Testis (tissue), 3 donors: ENCODE results near the gene GGT1. TPM values are rescaled to one million over a fixed set of nuclear protein-coding genes. Genes with fewer than 3 reads are reported as not detected.

ENCODE experiments used
- DNase-seq: peaks from one replicate; pipeline ENCODE4 v3.0.0-alpha.2; 2019
- H3K27ac ChIP-seq, 2 donors: fragments of 200-600 bp; sonication (generic); one replicate each; pipeline ENCODE4 v1.5.1; 2019
- H3K27me3 ChIP-seq: fragments of 200-600 bp; sonication (generic); one replicate; pipeline ENCODE4 v1.5.1; 2019
- H3K36me3 ChIP-seq: fragments of 200-600 bp; sonication (generic); one replicate; pipeline ENCODE4 v1.5.1; 2017; ENCODE audit warnings: low read depth; ENCODE audit errors: missing control alignments
- H3K4me1 ChIP-seq: fragments of 200-600 bp; sonication (generic); one replicate; pipeline ENCODE4 v1.5.1; 2019
- H3K4me3 ChIP-seq, 2 donors: fragments of 200-600 bp; sonication (generic); one replicate each; pipeline ENCODE4 v1.5.1; 2017 to 2019
- H3K9me3 ChIP-seq: fragments of 200-600 bp; sonication (generic); one replicate; pipeline ENCODE4 v1.5.1; 2017
- CTCF ChIP-seq, 3 experiments: fragments of 450-650 bp in 2 of 3; fragments of 200-600 bp in 1 of 3; sonication (generic) in 1 of 3; IDR thresholded peaks; one replicate each; pipeline ENCODE4 v1.5.1; 2016 to 2019; ENCODE audit warnings: antibody characterized with exemption in 3 of 3, mild to moderate bottlenecking in 2 of 3, moderate library complexity in 1 of 3
- POLR2A ChIP-seq: fragments of 450-650 bp; IDR thresholded peaks from one replicate; pipeline ENCODE4 v1.6.1; 2017; ENCODE audit warnings: antibody characterized with exemption, mild to moderate bottlenecking, moderate library complexity
- WGBS, 2 donors: methylation state at CpG; one replicate each; pipeline ENCODE4 v1.1.5; 2018; 5-methylcytosine and 5-hydroxymethylcytosine counted together
- intact Hi-C: fragments of 100-400 bp; cut with DNase I; formaldehyde crosslinking; loops from one replicate; pipeline ENCODE4 v1.15.1; 2023; ENCODE audit warnings: low total_unique reads
- polyA plus RNA-seq: library from polyadenylated mRNA; stranded (reverse); fragments of 350-450 nt; fragmentation: Illumina TruSeq; extraction: RNeasy Lipid Tissue Mini Kit (QIAGEN cat#74804); gene quantifications from one replicate; pipeline ENCODE4 v1.2.3, GENCODE V29; 2014; ENCODE audit warnings: low read depth, low replicate concordance; ENCODE audit not compliant: insufficient read depth
- total RNA-seq, 2 donors: library from RNA; depleted of rRNA; stranded (reverse); fragments of >200 nt; gene quantifications; one replicate each; pipeline ENCODE4 v1.2.3, GENCODE V29; 2016

GGT1 gene
- total and polyA plus RNA-seq, 3 donors from 2014 or later = 23.1 to 78.2 (median 75.3) TPM

DNA sequence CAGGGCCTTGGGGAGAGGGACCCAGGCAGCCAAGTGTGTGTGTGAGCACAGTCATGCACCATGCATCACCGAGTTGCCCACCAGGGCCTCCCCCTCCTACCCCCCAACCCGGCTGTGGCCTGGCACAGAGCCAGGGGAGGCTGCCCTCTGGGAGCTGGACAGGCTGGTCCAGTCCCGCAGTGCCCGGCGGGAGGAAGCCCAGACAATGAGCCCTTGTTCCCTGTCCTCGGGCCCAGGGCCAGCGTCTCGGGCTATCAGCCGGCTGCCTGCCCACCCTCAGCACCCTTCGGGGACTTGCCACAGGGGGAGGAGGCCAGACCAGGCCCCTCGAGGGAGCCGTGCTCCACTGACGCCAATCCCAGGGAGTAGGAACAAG lies 14.6 kb upstream of the GGT1 start:
- H3K4me3 ChIP-seq = no peak overlapping the region
- H3K27me3 ChIP-seq = no peaks in the 10 kb centered on the region
- 55% methylated on average over 8 of the region's 13 CpGs; no CpG with 5 or more reads in 1 of the 2 donors for WGBS, 2 donors
- TF ChIP-seq POLR2A (no peak), CTCF (IDR thresholded peaks at IDR 0.05) (no peak)
- peaks cover 55% of the 10 kb centered on the region for H3K4me1 ChIP-seq
- intact Hi-C loops = no loop called here
- no peaks in the 10 kb centered on the region for H3K9me3 ChIP-seq
- peak; percentile 95 for DNase-seq
- H3K36me3 ChIP-seq = no peaks in the 10 kb centered on the region
- peak overlapping the region in 1 of 2 donors; percentile 64 for H3K27ac ChIP-seq

- no peak for DNase-seq
- Histone ChIP-seq H3K27ac (peak overlapping the region; percentile 64 to 88), H3K27me3 (no peaks in the 10 kb centered on the region), H3K4me1 (peaks cover 55% of the 10 kb centered on the region), H3K9me3 (no peaks in the 10 kb centered on the region), H3K36me3 (no peaks in the 10 kb centered on the region), H3K4me3 (no peak overlapping the region)
- 67 to 85% methylated on average over 7 to 20 of the region's 21 CpGs for WGBS, 2 donors
- intact Hi-C loops = no loop called here
- TF ChIP-seq CTCF (IDR thresholded peaks at IDR 0.05) (no peak), POLR2A (no peak)
Observed at GRCh38 chr22:24588757-24589481, 14.1 kb upstream of the GGT1 start.

- DNase-seq = no peak
- TF ChIP-seq CTCF (IDR thresholded peaks at IDR 0.05) (no peak), POLR2A (no peak)
- Histone ChIP-seq H3K27ac (peak overlapping the region; percentile 64 to 88), H3K9me3 (no peaks in the 10 kb centered on the region), H3K4me3 (no peak overlapping the region), H3K27me3 (no peaks in the 10 kb centered on the region), H3K4me1 (peaks cover 52% of the 10 kb centered on the region), H3K36me3 (no peaks in the 10 kb centered on the region)
- 84 to 97% methylated on average over 6 to 7 of the region's 7 CpGs for WGBS, 2 donors
- intact Hi-C loops = no loop called here
Observed at GRCh38 chr22:24589518-24590030, 13.4 kb upstream of the GGT1 start.

DNA sequence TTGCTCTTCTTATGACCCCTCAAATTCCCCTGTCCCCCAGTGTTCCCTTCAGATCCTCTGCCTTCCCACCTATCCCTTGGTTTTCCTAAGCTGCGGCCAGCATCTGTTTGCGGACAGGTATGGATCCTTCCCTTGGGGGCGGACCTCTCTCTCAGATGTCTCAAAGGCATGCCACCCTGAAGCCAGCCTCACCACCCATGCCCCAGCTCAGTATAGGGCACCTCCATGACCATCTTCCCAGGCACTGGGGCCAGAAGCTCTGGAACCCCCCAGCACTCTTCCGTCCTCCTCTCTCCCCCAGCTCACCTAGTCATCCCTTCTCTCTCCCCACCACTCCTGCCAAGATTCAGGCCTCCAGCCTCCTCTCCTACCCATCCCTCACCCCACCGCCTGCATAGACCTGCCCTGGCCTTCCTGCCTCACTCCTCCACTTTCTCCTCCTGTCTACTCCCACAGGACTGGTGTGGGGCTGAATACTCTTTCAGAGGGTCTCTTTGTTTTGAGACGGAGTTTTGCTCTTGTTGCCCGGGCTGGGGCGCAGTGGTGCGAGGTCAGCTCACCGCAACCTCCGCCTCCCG lies 12.3 kb upstream of the GGT1 start:
- H3K4me1 ChIP-seq = peaks cover 52% of the 10 kb centered on the region
- intact Hi-C loops = no loop called here
- no peak for DNase-seq

More for the DNA sequence above, 12.3 kb upstream of the GGT1 start:
- TF ChIP-seq POLR2A (no peak), CTCF (IDR thresholded peaks at IDR 0.05) (no peak)
- H3K27me3 ChIP-seq = no peaks in the 10 kb centered on the region
- H3K4me3 ChIP-seq = no peak overlapping the region
- WGBS, 2 donors = 72 to 93% methylated on average over 12 of the region's 12 CpGs
- no peaks in the 10 kb centered on the region for H3K9me3 ChIP-seq
- no peaks in the 10 kb centered on the region for H3K36me3 ChIP-seq
- peak overlapping the region; percentile 14 to 88 for H3K27ac ChIP-seq
